Amygdala (tissue), 56 donors: Measurements from ENCODE around the gene SLC38A10.

Experiments
- DNase-seq, 56 donors: peaks; one replicate each; lab custom pipeline; 2025; lab: John Stamatoyannopoulos, UW

SLC38A10 gene

DNA sequence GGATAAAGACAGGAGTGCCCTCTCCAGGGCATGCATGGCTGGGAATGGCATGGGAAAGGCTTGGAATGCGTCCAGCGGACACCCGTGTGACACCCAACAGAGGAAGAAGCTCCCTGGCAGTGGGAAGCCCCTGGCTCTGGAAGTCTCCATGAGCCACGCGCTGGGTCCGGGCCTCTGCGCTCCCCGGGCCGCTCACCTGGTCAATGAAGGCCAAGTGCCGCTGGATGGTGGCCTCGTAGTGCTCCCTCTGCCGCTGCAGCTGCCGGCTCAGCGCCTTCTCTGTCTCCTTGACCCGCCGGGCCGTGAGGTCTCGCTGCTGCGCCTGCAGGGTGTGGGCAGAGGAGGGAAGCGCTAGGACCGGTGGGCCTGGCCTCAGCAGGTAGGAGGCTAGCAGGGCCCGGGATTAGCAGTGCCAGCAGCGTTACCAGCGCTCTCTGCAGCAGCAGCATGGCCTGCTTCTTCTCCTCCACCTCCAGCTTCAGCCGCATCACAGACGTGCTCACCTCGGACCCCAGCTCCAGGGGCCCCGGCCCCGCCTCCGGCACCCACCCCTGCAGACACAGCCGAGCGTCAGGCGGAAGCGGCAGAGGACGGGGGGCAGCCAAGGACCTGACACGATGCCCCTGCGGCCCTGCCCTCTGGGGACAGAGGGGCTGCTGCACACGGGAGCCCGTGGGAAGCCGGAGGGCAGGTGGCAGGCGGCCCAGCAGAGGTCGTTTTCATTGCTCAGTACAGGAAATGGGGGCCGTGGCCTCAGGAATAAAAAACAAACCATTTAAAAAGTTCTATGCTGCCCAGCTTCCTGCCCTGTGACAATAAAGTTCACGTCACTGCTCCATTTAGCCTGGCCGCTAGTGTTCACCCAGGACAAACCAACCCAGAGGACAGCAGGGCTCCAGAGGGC, 98.3 kb downstream of the SLC38A10 start:
- DNase-seq: no peak

GRCh38 chr17:81195941-81196495, 99.1 kb downstream of the SLC38A10 start:
- no peak for DNase-seq
